GM12875 (cell line): Measurements from ENCODE around the gene RCAN3.
A peak's percentile ranks its signal among the peaks of the same experiment; 100 is the strongest.

Experiments used
- H3K4me3 ChIP-seq: one replicate; pipeline ENCODE4 v1.5.1; 2011; ENCODE audit warnings: low read depth, low read length, control low read depth
- TF ChIP-seq, protein P1 (sequence below): IDR thresholded peaks from 2 replicates; pipeline ENCODE4 v1.5.1; 2011; ENCODE audit warnings: low read depth, mild to moderate bottlenecking, control low read depth, inconsistent platforms, low read length, moderate library complexity, borderline replicate concordance; ENCODE audit not compliant: insufficient read depth

RCAN3 gene

GRCh38 chr1:24586119-24586518 is 83.5 kb downstream of the RCAN3 start:
- TF ChIP-seq, protein P1, sequence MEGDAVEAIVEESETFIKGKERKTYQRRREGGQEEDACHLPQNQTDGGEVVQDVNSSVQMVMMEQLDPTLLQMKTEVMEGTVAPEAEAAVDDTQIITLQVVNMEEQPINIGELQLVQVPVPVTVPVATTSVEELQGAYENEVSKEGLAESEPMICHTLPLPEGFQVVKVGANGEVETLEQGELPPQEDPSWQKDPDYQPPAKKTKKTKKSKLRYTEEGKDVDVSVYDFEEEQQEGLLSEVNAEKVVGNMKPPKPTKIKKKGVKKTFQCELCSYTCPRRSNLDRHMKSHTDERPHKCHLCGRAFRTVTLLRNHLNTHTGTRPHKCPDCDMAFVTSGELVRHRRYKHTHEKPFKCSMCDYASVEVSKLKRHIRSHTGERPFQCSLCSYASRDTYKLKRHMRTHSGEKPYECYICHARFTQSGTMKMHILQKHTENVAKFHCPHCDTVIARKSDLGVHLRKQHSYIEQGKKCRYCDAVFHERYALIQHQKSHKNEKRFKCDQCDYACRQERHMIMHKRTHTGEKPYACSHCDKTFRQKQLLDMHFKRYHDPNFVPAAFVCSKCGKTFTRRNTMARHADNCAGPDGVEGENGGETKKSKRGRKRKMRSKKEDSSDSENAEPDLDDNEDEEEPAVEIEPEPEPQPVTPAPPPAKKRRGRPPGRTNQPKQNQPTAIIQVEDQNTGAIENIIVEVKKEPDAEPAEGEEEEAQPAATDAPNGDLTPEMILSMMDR: no peak
- no peak overlapping the region for H3K4me3 ChIP-seq

DNA sequence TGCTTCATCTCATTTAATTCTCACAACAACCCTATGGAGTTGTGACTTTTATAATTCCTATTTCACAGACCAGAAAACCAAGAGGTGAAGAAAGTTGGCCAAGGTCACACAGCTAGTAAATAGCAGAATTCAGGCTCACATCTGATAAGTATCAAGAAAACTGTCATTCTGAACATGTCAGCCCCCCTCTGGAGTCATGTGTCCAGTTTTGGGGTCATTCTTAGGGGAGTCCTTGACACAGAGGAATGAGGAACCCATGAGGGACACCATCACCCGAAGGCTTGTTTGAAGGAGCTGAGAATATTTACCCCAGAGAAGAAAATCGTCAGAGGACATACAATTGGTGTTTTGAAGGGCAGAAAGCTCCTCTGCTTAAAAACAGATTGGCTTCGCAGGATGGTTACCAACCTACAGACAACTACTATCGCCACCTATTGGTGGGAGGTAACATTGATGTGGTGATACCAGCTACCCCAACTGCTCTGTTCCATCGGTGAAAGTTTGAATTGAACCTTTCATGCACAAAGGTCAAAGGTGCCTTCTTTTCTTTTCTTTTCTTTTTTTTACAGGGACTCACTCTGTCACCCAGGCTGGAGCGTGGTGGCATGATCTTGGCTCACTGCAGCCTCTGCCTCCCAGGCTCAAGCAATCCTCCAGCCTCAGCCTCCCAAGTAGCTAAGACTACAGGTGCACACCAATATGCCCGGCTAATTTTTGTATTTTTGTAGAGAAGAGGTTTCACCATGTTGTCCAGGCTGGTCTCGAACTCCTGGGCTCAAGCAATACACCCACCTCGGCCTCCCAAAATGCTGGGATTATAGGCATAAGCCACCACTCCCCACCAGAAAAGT is 84.6 kb downstream of the RCAN3 start:
- TF ChIP-seq, protein P1: peak; percentile 78

GRCh38 chr1:24588573-24588972 is 85.9 kb downstream of the RCAN3 start:
- TF ChIP-seq, protein P1: no peak
- no peak overlapping the region for H3K4me3 ChIP-seq

More for the DNA sequence above, 84.6 kb downstream of the RCAN3 start:
- no peak overlapping the region for H3K4me3 ChIP-seq

DNA sequence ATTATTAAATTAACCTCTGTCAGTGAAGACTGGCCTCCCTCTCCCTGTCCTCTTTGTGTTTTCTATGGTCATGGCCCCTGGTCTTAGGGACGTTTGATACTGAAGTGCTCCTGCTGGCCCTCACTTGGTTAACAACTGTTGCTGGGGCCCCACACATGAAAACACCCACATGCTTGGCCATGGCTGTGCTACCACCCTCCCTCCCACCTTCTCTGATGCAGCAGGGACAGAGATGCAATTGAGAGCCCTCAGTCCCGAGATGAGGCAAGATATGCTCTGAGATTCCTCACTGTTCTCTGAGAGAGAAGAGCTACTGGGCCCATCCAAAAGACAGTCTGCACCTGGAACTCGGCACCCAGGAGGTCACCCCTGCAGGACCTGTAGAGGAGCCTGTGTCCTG is 86.6 kb downstream of the RCAN3 start:
- no peak overlapping the region for H3K4me3 ChIP-seq

More for the DNA sequence above, 86.6 kb downstream of the RCAN3 start:
- TF ChIP-seq, protein P1: no peak
